WTC11 (cell line): ENCODE data around the gene MRPL22.

ENCODE experiments used
- CTCF ChIP-seq: fragments of 200-600 bp; IDR thresholded peaks from 2 replicates; pipeline ENCODE4 v1.8.0; 2022; ENCODE audit warnings: antibody characterized with exemption
- FOXJ3 ChIP-seq: sonication (generic); formaldehyde crosslinking; IDR thresholded peaks from 2 replicates; pipeline ENCODE4 v1.9.0; 2021; ENCODE audit warnings: missing genetic modification reagents, mild to moderate bottlenecking, borderline replicate concordance
- TF ChIP-seq, protein P1 (sequence below): fragments of 250-450 bp; sonication (Bioruptor Pico); IDR thresholded peaks from 2 replicates; pipeline ENCODE4 v1.9.0; 2021; ENCODE audit warnings: mild to moderate bottlenecking
- TF ChIP-seq, protein P2 (sequence below): sonication (generic); formaldehyde crosslinking; IDR thresholded peaks from 2 replicates; pipeline ENCODE4 v1.8.1; 2022; ENCODE audit warnings: missing genetic modification reagents, borderline replicate concordance
- TF ChIP-seq, protein P3 (sequence below): sonication (generic); formaldehyde crosslinking; IDR thresholded peaks from 2 replicates; pipeline ENCODE4 v1.8.0; 2022; ENCODE audit warnings: mild to moderate bottlenecking, missing genetic modification reagents

- TF ChIP-seq, protein P1, sequence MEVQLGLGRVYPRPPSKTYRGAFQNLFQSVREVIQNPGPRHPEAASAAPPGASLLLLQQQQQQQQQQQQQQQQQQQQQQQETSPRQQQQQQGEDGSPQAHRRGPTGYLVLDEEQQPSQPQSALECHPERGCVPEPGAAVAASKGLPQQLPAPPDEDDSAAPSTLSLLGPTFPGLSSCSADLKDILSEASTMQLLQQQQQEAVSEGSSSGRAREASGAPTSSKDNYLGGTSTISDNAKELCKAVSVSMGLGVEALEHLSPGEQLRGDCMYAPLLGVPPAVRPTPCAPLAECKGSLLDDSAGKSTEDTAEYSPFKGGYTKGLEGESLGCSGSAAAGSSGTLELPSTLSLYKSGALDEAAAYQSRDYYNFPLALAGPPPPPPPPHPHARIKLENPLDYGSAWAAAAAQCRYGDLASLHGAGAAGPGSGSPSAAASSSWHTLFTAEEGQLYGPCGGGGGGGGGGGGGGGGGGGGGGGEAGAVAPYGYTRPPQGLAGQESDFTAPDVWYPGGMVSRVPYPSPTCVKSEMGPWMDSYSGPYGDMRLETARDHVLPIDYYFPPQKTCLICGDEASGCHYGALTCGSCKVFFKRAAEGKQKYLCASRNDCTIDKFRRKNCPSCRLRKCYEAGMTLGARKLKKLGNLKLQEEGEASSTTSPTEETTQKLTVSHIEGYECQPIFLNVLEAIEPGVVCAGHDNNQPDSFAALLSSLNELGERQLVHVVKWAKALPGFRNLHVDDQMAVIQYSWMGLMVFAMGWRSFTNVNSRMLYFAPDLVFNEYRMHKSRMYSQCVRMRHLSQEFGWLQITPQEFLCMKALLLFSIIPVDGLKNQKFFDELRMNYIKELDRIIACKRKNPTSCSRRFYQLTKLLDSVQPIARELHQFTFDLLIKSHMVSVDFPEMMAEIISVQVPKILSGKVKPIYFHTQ (CRISPR knock-in tag), result no peak
- TF ChIP-seq, protein P2, sequence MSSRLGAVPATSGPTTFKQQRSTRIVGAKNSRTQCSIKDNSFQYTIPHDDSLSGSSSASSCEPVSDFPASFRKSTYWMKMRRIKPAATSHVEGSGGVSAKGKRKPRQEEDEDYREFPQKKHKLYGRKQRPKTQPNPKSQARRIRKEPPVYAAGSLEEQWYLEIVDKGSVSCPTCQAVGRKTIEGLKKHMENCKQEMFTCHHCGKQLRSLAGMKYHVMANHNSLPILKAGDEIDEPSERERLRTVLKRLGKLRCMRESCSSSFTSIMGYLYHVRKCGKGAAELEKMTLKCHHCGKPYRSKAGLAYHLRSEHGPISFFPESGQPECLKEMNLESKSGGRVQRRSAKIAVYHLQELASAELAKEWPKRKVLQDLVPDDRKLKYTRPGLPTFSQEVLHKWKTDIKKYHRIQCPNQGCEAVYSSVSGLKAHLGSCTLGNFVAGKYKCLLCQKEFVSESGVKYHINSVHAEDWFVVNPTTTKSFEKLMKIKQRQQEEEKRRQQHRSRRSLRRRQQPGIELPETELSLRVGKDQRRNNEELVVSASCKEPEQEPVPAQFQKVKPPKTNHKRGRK (CRISPR knock-in tag), result no peak
- TF ChIP-seq CTCF (no peak), FOXJ3 (no peak)
- TF ChIP-seq, protein P3, sequence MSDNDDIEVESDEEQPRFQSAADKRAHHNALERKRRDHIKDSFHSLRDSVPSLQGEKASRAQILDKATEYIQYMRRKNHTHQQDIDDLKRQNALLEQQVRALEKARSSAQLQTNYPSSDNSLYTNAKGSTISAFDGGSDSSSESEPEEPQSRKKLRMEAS (CRISPR knock-in tag), result no peak
Observed at GRCh38 chr5:154984946-154985516, 44.2 kb downstream of the MRPL22 start.
